HCT116 (cell line): ENCODE measurements around the gene IGLL5. TPM values are rescaled to one million over a fixed set of nuclear protein-coding genes. Genes with fewer than 3 reads are reported as not detected.

Experiments
- ATAC-seq: fragments of 200-7000 bp; cut with Tn5 transposase; 2 replicates; pipeline ENCODE4 v1.9.1; 2020; ENCODE audit warnings: mild to moderate bottlenecking, moderate library complexity
- BruUV-seq: library from RNA; stranded (reverse); fragments of 400-500 nt; replicated peaks from 2 replicates; lab custom pipeline; 2021; lab: Mats Ljungman, UMichigan
- CTCF ChIA-PET: fragments of 300-600 bp; sonication (Branson Sonifier 250); formaldehyde crosslinking; loops from one replicate; lab custom pipeline; 2021; ENCODE audit warnings: antibody characterized with exemption; lab: Charles Lee
- POLR2A ChIA-PET: fragments of 300-600, 350-600 bp; sonication (Branson Sonifier 250); formaldehyde crosslinking; loops from one replicate; lab custom pipeline; 2021; ENCODE audit warnings: antibody characterized with exemption; lab: Charles Lee
- RAD21 ChIA-PET, 2 experiments: fragments of 300-600 bp; sonication (Branson Sonifier 250); formaldehyde crosslinking; loops; one replicate each; lab custom pipeline; 2023; ENCODE audit warnings: low total read pairs in 2 of 2; ENCODE audit not compliant: uncharacterized antibody in 2 of 2, unreplicated experiment in 2 of 2, low non-redundant PET in 1 of 2; lab: Charles Lee
- DNase-seq: peaks from one replicate; pipeline ENCODE4 v3.0.0-alpha.2; 2010; ENCODE audit warnings: low read depth, low spot score
- H2AFZ ChIP-seq: fragments of 200-600 bp; shearing (Covaris generic), sonication (generic); 2 replicates; pipeline ENCODE4 v1.6.1; 2017; ENCODE audit warnings: low read depth, mixed run types, mixed read lengths, antibody characterized with exemption, low read length; ENCODE audit not compliant: poor library complexity, severe bottlenecking
- H3K27ac ChIP-seq: 2 replicates; pipeline ENCODE4 v1.5.1; 2012; ENCODE audit warnings: low read depth, low read length
- H3K27me3 ChIP-seq: fragments of 200-600 bp; sonication (generic); 2 replicates; pipeline ENCODE4 v1.6.1; 2016; ENCODE audit warnings: mixed run types, low read length, mixed read lengths; ENCODE audit not compliant: insufficient read depth
- H3K36me3 ChIP-seq, 2 experiments: fragments of 200-500 bp in 1 of 2; fragments of 200-600 bp in 1 of 2; sonication (Bioruptor generic) in 1 of 2; sonication (generic) in 1 of 2; 2 replicates each; pipeline versions ENCODE4 v1.5.1 to v1.6.1; 2014 to 2016; ENCODE audit warnings: low read length in 2 of 2, inconsistent platforms in 1 of 2, mixed read lengths in 1 of 2, mixed run types in 1 of 2; ENCODE audit not compliant: insufficient read depth in 2 of 2, control insufficient read depth in 1 of 2
- H3K4me1 ChIP-seq, 2 experiments: fragments of 200-600 bp in 1 of 2; sonication (generic) in 1 of 2; 2 replicates each; pipeline versions ENCODE4 v1.5.1 to v1.6.1; 2012 to 2017; ENCODE audit warnings: low read length in 2 of 2, inconsistent platforms in 1 of 2, mild to moderate bottlenecking in 1 of 2, mixed read lengths in 1 of 2, mixed run types in 1 of 2, moderate library complexity in 1 of 2; ENCODE audit not compliant: insufficient read depth in 2 of 2, control insufficient read depth in 1 of 2
- H3K4me2 ChIP-seq: fragments of 200-600 bp; sonication (generic); 2 replicates; pipeline ENCODE4 v1.6.1; 2017; ENCODE audit warnings: mixed run types, low read length, mixed read lengths
- H3K4me3 ChIP-seq, 2 experiments: fragments of 200-600 bp in 1 of 2; sonication (generic) in 1 of 2; replicated peaks in 1 of 2; 2 replicates each; pipeline ENCODE4 v1.5.1; 2011 to 2016; ENCODE audit warnings: low read length in 2 of 2, control low read depth in 1 of 2, low read depth in 1 of 2, mild to moderate bottlenecking in 1 of 2, mixed read lengths in 1 of 2, mixed run types in 1 of 2
- H3K79me2 ChIP-seq: fragments of 200-600 bp; sonication (generic); 2 replicates; pipeline ENCODE4 v1.6.1; 2017; ENCODE audit warnings: mild to moderate bottlenecking, mixed run types, low read length, moderate library complexity, mixed read lengths; ENCODE audit not compliant: insufficient read depth
- H3K9ac ChIP-seq: fragments of 200-600 bp; sonication (generic); 2 replicates; pipeline ENCODE4 v1.6.1; 2016; ENCODE audit warnings: low read length, mixed read lengths
- H3K9me2 ChIP-seq: fragments of 200-600 bp; sonication (generic), shearing (Covaris generic); 2 replicates; pipeline ENCODE4 v1.6.1; 2017; ENCODE audit warnings: mixed run types, mild to moderate bottlenecking, moderate library complexity; ENCODE audit not compliant: insufficient read depth
- H3K9me3 ChIP-seq, 2 experiments: fragments of 200-500 bp in 1 of 2; fragments of 200-600 bp in 1 of 2; sonication (Bioruptor generic) in 1 of 2; sonication (generic) in 1 of 2; 2 replicates each; pipeline ENCODE4 v1.6.1; 2014 to 2017; ENCODE audit warnings: low read length in 2 of 2, mixed read lengths in 2 of 2, inconsistent platforms in 1 of 2, low read depth in 1 of 2, mild to moderate bottlenecking in 1 of 2, mixed run types in 1 of 2, moderate library complexity in 1 of 2; ENCODE audit not compliant: control insufficient read depth in 1 of 2, insufficient read depth in 1 of 2
- H4K20me1 ChIP-seq: fragments of 200-600 bp; sonication (generic), shearing (Covaris generic); 2 replicates; pipeline ENCODE4 v1.6.1; 2017; ENCODE audit warnings: mixed run types, mild to moderate bottlenecking, moderate library complexity; ENCODE audit not compliant: insufficient read depth
- ATF3 ChIP-seq: IDR thresholded peaks from 2 replicates; pipeline ENCODE4 v1.6.1; 2012
- CBX3 ChIP-seq: IDR thresholded peaks from 2 replicates; pipeline ENCODE4 v1.6.1; 2012; ENCODE audit warnings: low read depth
- CEBPB ChIP-seq: IDR thresholded peaks from 2 replicates; pipeline ENCODE4 v1.6.1; 2012; ENCODE audit warnings: low read depth
- CTCF ChIP-seq, 3 experiments: fragments of 200-600 bp in 1 of 3; sonication (generic) in 1 of 3; IDR thresholded peaks in 2 of 3; conservative IDR thresholded peaks in 1 of 3; 2 replicates each; pipeline ENCODE4 v1.5.1; 2012 to 2017; ENCODE audit warnings: low read depth in 2 of 3, low read length in 2 of 3, antibody characterized with exemption in 1 of 3, borderline replicate concordance in 1 of 3, control low read depth in 1 of 3, mild to moderate bottlenecking in 1 of 3, mixed read lengths in 1 of 3, mixed run types in 1 of 3, moderate library complexity in 1 of 3; ENCODE audit not compliant: insufficient read depth in 1 of 3
- EGR1 ChIP-seq: IDR thresholded peaks from 2 replicates; pipeline ENCODE4 v1.6.1; 2012; ENCODE audit warnings: low read depth
- EZH2 ChIP-seq: fragments of 200-600 bp; sonication (generic); IDR thresholded peaks from 2 replicates; pipeline ENCODE4 v1.6.1; 2017; ENCODE audit warnings: antibody characterized with exemption, mixed run types
- FOSL1 ChIP-seq: IDR thresholded peaks from 2 replicates; pipeline ENCODE4 v1.6.1; 2012; ENCODE audit warnings: low read depth
- JUND ChIP-seq: IDR thresholded peaks from 2 replicates; pipeline ENCODE4 v1.6.1; 2012
- MAX ChIP-seq: IDR thresholded peaks from 2 replicates; pipeline ENCODE4 v1.6.1; 2012
- POLR2A ChIP-seq: IDR thresholded peaks from 2 replicates; pipeline ENCODE4 v1.7.0; 2011; ENCODE audit warnings: borderline replicate concordance; ENCODE audit not compliant: insufficient read depth, insufficient read length; ENCODE audit errors: extremely low read depth
- RAD21 ChIP-seq: IDR thresholded peaks from 2 replicates; pipeline ENCODE4 v1.6.1; 2012; ENCODE audit warnings: low read depth, mild to moderate bottlenecking
- REST ChIP-seq: IDR thresholded peaks from 2 replicates; pipeline ENCODE4 v1.6.1; 2012; ENCODE audit warnings: low read depth
- SIN3A ChIP-seq: IDR thresholded peaks from 2 replicates; pipeline ENCODE4 v1.6.1; 2012; ENCODE audit warnings: low read depth
- SRF ChIP-seq: IDR thresholded peaks from 2 replicates; pipeline ENCODE4 v1.6.1; 2012; ENCODE audit warnings: low read depth
- YY1 ChIP-seq: IDR thresholded peaks from 2 replicates; pipeline ENCODE4 v1.6.1; 2011; ENCODE audit warnings: low read length, low read depth, moderate library complexity, mild to moderate bottlenecking; ENCODE audit not compliant: insufficient replicate concordance; ENCODE audit errors: extremely low read depth
- ZFX ChIP-seq: fragments of 450-650 bp; IDR thresholded peaks from 2 replicates; pipeline ENCODE4 v1.6.1; 2017
- ZNF274 ChIP-seq: fragments of 200-500 bp; sonication (Bioruptor generic); IDR thresholded peaks from 2 replicates; pipeline ENCODE4 v1.6.1; 2014; ENCODE audit warnings: mild to moderate bottlenecking, low read depth, low read length, inconsistent platforms
- intact Hi-C: fragments of 100-400 bp; cut with micrococcal nuclease; formaldehyde crosslinking; loops from 2 replicates; pipeline ENCODE4 v1.10.0; 2022
- total RNA-seq: library from RNA; stranded (reverse); gene quantifications from one replicate; pipeline ENCODE4 v1.2.1, GENCODE V29; 2021; ENCODE audit not compliant: unreplicated experiment

IGLL5 gene
- total RNA-seq, 1 experiment from 2014 or later: not detected

- H3K27ac ChIP-seq: no peak overlapping the region
- H3K4me2 ChIP-seq: no peak overlapping the region
- no peak overlapping the region for H3K4me3 ChIP-seq
- DNase-seq (no peak), ATAC-seq (no peak)
- no peaks in the 10 kb centered on the region for H3K79me2 ChIP-seq
- intact Hi-C loops: no loop called here
- no TSS peak for BruUV-seq
- H3K9ac ChIP-seq: no peak overlapping the region
- no peaks in the 10 kb centered on the region for H3K27me3 ChIP-seq
- no peak overlapping the region for H2AFZ ChIP-seq
- CTCF ChIA-PET: no interaction called here
- RAD21 ChIA-PET: no interaction called here
- TF ChIP-seq MAX (no peak), ZFX (no peak), CTCF (IDR thresholded peaks at IDR 0.05 in 2 of 3, conservative IDR thresholded peaks at IDR 0.05 in 1 of 3; ENCODE audit: borderline replicate concordance in 1 of 3, insufficient read depth in 1 of 3, low read depth in 2 of 3, low read length in 2 of 3) (no peak), EGR1 (no peak), JUND (no peak)
- no peaks in the 10 kb centered on the region for H3K4me1 ChIP-seq
- no peaks in the 10 kb centered on the region for H3K9me3 ChIP-seq
- POLR2A ChIA-PET: no interaction called here
- no peaks in the 10 kb centered on the region for H4K20me1 ChIP-seq
- H3K9me2 ChIP-seq: no peaks in the 10 kb centered on the region
- no peaks in the 10 kb centered on the region for H3K36me3 ChIP-seq
Measured at GRCh38 chr22:22922954-22923319, 35.3 kb downstream of the IGLL5 start.

GRCh38 chr22:22923379-22923778, 35.8 kb downstream of the IGLL5 start:
- H3K27ac ChIP-seq: no peak overlapping the region
- H3K27me3 ChIP-seq: no peaks in the 10 kb centered on the region
- no peaks in the 10 kb centered on the region for H3K9me2 ChIP-seq
- no peak overlapping the region for H3K4me3 ChIP-seq
- ChIA-PET RAD21 (no interaction called here), POLR2A (no interaction called here), CTCF (no interaction called here)
- ATAC-seq (no peak), DNase-seq (no peak)
- no peak overlapping the region for H3K9ac ChIP-seq
- no peaks in the 10 kb centered on the region for H4K20me1 ChIP-seq
- peaks cover 0 to 2% of the 10 kb centered on the region in 2 experiments; a peak in 2 of 4 replicates for H3K4me1 ChIP-seq
- no peaks in the 10 kb centered on the region for H3K36me3 ChIP-seq
- H3K9me3 ChIP-seq: no peaks in the 10 kb centered on the region
- intact Hi-C loops: no loop called here
- no peak overlapping the region for H3K4me2 ChIP-seq
- no peak overlapping the region for H2AFZ ChIP-seq
- no TSS peak for BruUV-seq
- H3K79me2 ChIP-seq: no peaks in the 10 kb centered on the region
- no peak for TF ChIP-seq ZFX
- no peak for TF ChIP-seq SRF
- TF ChIP-seq ATF3: no peak
- TF ChIP-seq SIN3A: no peak
- TF ChIP-seq EZH2: no peak
- TF ChIP-seq YY1: no peak
- no peak for TF ChIP-seq REST
- no peak for TF ChIP-seq CEBPB
- TF ChIP-seq MAX: no peak
- TF ChIP-seq RAD21: no peak
- no peak for TF ChIP-seq CBX3
- no peak for TF ChIP-seq POLR2A
- no peak for TF ChIP-seq FOSL1
- no peak for TF ChIP-seq ZNF274
